ENCODE measurements around the gene SIT1.
"Not testable (repeated sequence)": the region's sequence is repeated elsewhere in the genome, so short reads cannot be mapped to it uniquely, and the experiment has no call there.

Gene SIT1

DNA sequence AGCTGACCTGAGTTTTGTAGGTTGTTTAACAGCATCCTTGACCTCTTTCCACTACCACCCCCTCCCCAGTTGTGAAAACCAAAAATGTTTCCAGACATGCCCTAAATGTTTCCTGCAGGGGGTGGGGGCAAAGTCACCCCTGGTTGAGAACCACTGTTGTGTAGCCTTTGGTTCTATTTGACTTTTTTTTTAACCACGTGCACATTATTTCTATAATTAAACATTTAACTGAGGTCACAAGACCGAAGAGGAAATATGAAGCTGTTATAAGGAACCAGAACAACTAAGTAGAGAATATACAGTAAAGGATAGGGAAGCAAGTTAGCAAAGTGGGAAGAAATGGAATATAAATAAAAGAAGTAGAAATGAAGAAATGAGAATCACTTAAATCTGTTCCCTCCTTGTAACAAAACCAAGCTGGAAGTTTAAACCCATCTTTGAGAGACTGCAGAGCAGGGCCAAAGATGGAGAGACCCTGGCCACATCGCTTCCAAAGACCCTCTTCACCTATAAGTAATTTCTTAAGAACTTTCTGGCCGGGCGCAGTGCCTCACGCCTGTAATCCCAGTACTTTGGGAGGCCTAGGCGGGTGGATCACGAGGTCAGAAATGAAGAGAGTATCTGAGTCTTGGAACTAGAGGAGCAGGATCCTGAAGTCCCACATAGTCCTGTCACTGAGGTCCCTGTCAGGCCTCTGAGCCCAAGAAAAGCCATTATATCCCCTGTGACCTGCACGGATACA, 14.4 kb downstream of the SIT1 start:
- no peak for DNase-seq

DNA sequence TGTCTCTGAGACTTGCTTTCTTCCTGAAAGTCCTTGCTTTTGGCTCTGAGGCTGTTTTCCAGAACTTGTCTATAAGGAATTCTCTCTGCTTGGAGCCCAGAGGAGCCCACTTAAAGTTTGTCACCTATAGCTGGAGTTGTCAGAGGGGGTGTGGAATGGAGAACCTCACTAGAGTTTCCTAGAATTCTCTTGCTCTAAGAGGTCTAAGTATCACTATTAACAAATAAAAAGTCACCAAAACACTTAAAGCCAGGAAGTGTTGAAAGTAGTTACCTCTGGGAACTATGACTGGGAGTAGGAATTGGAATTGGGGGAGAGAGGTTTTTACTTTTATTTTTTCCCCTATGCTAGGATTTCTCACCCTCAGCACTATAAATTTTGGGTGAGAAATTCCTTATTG, 15.0 kb downstream of the SIT1 start:
- DNase-seq: no peak

DNA sequence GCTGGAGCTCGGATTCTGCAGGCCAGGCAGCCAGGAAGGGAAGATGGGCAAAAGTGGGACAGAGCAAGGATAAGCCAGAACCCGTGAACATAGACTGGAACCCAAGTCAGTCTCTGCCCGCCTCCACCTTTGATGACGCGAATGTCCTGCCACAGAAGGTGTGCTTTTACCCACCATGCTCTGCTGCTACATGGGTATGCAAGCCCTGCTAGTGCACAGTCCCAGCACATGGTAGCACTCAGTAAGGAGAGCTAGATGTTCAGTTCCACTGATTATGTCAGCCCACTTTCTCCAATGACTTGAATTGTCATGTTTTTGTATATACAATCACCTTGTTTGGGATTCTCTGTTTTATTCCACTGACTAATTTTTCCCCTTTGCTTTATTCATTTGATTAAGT, 21.1 kb downstream of the SIT1 start:
- DNase-seq: no peak

DNA sequence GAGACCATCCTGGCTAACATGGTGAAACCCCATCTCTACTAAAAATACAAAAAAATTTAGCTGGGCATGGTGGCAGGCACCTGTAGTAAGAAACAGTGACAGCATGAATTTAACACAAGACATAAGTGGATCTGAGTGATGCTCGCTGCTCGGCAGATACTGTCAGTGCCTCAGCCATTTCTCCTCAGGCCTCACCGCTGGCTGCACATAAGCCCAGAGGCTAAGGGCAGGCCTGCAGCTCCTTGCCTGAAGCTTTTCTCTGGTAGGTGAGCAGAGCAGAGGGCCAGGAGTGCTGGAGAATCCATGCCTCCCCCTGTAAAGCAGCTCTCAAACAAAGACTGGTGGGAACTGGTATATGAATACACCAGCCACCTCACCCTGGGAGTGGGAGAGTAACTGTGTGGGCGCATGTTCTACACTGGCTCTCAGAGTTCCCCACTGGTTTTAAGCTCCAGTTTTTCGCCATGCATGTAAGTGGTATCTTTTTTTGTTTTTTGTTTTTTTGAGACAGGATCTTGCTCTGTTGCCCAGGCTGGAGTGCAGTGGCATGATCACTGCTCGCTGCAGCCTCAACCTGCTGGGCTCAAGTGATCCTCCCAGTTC, 22.2 kb downstream of the SIT1 start:
- DNase-seq: no peak

DNA sequence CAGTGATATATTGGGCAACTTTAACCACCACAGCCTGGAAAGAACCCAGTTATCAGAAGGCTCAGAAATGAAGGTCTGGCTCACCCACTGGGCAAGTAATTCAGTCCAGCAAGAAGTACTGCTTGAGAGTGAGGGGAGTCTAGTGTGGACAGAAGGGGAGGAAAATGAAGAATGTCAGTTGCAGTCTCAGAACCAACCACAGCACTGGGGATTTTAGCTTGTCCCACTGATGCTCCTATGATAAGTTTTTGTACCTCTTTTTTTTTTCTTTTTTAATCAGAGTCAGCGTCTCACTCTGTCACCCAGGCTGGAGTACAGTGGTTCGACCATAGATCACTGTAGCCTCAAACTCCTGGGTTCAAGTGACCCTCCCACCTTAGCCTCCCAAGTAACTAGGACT, 23.2 kb downstream of the SIT1 start:
- DNase-seq: no peak

DNA sequence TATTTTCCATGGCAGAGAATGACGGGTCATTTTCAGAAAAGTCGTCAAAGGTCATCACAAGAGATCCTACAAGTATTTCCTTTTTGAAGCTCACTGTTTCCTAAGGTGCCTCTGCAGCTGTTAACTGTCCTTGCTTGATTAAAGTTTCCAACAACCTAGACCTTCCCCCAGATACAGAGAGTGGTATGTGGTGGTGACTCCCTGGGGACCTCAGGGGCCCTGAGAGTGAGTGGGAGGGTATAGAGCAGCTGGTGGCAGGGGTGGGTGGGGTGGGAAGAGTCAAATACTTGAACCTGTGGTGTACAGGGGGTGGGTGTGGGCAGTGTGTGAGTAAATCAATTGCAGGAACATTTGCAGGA, 31.0 kb downstream of the SIT1 start:
- DNase-seq: no peak

DNA sequence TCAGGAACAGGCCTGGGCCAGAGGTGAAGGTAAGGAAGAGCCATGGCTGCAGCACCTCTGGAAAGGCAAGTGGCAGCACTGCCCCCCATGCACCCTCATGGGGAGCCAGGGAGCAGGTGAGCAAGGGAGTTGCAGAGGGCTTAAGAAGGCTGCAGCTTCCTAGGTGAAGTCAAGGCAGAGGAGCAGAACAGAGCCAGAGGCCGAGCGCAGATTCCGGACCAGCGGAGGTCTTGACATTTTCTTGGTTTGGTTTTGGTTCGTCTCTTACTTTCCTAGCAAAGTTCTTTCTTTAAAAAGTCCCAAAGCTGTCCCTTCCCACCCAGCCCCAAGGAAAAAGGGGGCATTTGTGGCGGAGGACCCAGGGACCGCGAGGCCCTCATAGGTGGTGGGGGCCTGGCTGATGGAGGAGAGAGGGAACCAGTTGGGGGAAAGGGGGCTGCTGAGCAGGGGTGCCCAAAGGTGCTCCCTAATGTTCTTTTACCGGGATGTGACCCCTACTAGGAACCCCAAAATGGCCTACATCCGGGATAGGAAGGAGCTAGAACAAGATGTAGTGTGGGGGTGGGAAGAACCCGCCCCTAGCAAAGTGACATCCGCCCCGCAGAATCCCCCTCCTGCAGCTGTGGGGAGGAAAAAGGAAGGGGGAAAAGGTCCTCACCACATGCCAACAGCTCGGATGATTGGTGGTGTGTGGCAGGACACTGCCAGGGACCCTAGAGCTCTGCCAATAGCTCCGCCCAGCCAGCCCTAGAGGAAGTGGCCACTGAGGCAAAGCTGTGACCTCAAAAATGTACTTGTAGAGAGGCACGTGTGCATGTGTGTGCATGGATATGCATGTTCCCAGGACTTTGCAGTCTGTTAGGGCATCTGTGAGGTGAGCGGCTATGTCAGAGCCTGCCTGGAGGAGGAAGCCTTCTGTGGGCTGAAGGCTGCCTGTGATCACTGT, 31.6 kb downstream of the SIT1 start:
- no peak for DNase-seq

DNA sequence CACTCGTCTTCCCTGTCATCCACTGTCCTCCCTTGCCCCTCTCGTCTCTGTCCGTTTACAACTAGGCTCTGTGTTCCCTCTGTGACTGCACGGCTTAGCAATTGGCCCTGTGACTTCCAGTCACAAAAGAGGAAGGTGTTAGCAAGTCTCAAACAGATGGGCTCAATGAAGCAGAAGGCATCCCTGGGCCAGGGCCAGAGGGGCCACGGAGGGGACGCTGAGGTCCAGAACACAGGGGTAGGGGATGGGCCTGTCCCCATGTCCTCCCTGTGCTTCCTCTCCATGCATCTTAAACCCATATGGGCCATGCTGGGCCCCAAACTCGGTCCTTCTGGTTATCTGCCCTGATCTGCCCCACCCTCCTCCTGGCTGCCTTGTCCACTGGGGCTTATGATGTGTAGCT, 32.4 kb downstream of the SIT1 start, which contains the start of gene CD72:
Gene CD72 (minus strand): TSS at position 89 of the 403 bp plus-strand sequence. CDS start 110 bp downstream, outside the sequence.
- no peak for DNase-seq

DNA sequence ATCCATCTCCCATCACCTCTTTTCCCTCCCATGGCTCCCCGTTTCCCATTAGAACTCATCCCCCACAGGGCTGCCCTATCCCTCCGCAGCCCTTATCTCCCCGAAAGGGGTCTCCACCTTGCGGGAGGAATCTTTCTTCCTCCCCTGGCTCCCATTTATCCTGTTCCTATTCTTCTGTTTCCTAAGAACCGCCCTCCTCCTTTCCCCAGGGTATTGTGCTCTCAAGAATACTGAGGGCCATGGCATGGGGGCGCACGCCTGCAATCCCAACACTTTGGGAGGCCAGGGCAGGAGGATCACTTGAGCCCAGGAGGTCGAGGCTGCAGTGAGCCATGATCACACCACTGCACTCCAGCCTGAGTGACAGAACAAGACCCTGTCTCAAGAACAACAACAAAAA, 33.2 kb downstream of the SIT1 start:
- no peak for DNase-seq

DNA sequence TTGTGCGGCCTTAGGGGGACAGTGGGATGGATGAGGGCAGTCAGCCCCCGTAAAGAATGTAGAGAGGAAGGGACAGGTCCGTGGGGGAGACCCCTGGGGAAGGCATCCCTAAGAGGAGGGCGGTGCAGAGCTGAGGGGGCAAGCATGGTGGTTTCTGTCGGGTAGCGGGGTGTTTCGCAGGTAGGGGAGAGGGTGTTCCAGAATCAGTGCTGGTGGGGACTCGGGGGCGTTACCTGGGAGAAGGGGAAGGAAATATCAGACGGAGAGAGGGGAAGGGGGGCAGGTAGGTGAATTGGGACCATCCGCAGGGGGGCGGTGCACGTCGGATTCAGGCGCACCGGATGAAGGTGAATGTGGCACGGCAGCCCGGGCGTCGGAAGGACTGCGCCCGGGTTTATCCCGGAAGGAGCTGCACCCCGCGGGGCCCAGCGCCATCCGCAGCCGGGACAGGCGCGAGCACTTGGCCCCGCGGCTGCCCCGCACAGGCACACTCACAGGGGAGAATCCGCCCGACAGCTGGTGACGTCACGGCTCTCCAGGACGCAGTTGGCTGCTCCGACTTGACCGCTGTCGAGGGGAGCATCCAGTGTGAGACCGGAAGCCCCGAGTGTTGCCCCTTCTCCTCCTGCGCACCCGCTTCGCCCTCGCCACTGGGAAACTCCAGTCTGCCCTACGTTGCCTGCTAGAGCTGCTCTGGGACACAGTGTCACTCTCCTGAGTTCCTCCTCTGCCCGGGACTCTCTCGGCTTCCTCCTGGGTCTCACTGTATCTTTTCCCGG, 33.9 kb downstream of the SIT1 start:
- DNase-seq: peak; percentile 56

DNA sequence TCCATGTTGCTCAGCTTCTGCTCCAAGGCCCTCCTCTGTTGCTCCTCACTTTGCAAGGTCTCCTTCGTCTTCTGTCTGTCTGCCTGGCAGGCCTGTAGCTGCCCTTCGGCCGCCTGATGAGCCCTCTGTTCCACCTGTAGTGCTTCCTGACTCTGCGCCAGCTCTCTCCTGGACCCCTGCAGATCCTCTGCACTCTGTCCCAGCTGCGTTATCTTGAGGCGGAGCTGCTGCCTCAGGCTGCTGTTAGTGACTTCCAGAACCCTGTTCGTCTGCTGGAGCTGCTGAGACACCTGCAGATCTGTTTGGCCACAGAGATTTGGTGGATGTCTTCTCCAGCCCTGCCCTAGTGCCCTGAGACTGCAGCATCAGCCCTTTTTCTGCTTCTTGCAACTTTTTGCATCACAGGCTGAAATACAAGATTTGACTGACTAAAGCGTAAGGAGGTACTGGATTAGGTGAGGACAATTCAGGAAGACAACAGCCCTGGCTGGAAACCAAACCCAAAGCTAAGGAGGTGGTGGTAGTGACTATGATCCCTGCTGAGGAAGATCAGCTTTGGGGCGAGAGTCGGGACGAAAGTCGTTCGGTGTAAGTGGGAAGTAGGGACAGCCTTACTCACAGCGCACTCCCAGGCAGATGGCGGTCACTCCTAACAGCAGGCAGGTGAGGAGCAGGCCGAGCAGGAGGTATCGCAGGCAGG, 34.6 kb downstream of the SIT1 start:
- no peak for DNase-seq

DNA sequence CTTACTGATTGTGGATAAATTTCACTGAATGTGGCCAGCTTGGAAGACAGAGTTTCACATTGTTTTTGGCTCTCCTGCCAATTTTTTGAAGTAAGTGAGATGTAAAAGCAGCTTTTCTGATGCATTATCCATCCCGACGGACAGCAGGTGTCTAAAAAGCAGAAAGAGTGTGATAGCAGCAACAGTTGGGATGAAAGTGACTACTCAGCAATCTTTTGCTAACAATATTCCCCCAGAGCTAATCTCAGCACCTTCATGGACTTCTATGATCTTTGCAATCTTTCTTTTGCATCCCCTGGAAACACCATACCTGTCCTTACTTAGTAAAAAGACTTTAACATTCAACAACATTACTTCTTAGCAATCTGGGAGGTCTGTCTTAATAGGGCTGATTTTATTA, 37.9 kb downstream of the SIT1 start:
- DNase-seq: no peak

DNA sequence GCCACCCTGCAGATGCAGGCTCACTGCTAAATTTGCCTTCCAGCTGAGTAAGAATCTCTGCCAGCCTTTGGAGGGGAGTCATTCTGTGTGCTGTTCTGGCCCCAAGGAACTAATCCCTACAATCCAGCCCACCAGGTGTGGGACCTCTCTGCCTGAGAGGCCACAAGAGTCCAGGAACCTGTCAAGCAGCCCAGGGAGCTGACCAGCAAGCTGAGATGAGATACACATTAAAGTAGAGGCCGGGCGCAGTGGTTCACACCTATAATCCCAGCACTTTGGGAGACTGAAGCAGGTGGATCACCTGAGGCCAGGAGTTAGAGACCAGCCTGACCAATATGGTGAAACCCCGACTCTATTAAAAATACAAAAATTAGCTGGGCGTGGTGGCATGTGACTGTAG, 38.7 kb downstream of the SIT1 start:
- DNase-seq: not testable (repeated sequence)

DNA sequence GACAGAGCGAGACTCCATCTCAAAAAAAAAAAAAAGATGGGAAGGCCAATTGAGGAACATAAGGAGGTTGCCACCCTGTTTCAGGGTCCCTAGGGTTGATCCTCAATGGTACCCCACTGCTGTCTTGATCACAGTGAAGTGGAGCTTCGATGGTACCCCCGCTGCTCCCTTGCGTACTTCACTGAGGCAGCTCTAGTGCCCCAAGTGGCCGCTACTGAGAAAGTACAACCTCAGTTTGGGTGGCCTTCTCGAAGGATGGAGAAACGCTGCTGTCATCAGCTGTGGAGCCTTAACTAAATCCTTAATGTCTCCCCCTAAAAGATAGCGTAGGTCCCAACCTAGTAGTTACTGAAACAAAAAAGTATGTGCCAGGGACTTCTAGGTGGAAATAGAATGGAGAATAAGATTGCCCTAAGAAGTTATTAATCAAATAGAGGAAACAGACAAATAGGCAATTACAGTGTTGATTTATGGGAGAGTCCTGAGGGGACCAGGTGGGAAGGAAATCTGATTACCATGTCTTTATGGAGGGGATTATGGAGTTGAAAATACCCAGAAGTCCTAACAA, 39.4 kb downstream of the SIT1 start:
- peak; percentile 11 for DNase-seq

DNA sequence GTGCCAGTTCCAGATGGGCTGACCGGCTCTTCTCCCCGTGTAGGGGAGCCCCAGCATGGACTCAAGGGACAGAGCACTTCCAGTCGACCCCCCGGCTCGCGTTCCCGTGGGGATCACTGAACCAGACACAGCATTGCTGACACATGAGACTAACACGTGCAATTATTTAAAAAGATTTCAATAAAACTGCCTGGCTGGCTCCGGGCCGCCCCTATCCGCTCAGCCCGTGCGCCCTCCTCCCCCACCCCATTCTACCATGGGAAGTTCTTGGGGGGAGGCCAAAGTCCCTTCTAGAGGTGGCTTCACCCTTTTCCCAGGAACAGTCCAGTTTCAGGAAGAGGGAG, 40.9 kb downstream of the SIT1 start:
- DNase-seq: no peak

DNA sequence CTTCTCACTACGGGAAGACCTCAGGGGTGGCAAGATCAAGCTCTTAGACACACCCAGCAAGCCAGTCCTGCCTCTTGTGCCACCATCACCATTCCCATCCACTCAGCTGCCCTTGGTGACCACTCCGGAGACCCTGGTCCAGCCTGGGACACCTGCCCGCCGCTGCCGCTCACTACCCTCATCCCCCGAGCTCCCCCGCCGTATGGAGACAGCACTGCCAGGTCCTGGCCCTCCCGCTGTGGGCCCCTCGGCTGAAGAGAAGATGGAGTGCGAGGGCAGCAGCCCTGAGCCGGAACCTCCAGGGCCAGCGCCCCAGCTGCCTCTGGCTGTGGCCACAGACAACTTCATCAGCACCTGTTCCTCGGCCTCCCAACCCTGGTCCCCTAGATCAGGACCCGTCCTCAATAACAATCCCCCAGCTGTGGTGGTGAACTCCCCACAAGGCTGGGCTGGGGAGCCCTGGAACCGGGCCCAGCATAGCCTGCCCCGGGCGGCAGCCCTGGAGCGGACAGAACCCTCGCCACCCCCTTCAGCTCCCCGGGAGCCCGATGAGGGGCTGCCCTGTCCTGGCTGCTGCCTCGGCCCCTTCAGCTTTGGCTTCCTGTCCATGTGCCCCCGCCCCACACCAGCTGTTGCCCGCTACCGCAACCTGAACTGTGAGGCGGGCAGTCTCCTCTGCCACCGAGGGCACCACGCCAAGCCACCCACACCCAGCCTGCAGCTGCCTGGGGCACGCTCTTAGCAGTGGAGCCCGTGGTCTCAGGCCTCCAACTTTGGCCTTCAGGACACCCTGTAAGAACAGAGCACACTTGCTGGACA, 41.5 kb downstream of the SIT1 start:
- no peak for DNase-seq

DNA sequence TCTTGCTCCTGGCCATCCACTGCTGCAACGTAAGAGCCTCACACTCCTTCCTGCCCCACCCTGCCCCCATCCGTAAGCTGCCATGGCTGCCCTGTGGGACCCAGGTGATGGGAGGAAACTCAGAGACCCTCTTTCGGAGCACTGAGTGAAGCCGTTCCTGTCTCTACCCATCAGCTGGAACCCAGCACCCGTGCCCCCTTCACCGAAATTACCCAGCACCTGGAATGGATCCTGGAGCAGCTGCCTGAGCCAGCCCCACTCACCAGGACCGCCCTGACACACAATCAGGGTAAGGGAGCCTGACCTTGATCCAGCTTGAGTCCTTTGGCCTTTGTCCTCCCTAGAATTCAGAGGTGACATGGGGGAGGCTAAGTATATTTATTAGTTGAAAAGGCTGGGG, 42.5 kb downstream of the SIT1 start:
- no peak for DNase-seq

DNA sequence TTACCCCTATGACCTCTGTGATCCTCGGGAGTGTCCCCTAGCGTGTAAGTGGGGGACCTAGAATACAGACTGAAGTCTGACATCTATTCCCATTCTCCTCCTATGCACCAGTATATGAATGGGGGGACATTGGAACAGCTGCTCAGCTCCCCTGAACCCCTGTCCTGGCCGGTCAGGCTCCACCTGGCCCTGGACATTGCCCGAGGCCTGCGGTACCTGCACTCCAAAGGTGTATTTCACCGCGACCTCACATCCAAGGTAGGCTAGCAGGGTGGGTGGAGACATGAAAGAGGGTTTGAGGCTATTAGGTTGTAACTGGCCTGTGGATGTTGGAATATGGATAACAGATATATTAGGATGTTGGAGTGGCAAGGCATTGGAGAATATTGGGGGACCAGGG, 44.0 kb downstream of the SIT1 start:
- DNase-seq: no peak

DNA sequence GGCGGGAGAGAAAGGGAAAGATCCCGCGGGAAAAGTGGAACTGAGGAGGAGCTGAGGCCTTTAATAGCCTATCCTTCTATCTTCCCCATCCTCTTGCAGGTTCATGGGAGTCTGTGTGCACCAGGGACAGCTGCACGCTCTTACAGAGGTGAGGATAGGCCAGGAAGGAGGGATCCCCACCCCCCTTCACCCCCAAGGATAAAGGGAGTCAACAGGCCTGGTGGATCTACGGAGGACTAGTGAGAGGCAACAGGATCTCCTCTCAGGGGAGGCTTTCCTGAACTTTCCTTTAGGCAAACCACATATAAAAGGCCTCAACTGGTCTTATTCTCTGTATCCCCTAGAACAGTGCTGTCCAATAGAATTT, 44.6 kb downstream of the SIT1 start:
- no peak for DNase-seq

DNA sequence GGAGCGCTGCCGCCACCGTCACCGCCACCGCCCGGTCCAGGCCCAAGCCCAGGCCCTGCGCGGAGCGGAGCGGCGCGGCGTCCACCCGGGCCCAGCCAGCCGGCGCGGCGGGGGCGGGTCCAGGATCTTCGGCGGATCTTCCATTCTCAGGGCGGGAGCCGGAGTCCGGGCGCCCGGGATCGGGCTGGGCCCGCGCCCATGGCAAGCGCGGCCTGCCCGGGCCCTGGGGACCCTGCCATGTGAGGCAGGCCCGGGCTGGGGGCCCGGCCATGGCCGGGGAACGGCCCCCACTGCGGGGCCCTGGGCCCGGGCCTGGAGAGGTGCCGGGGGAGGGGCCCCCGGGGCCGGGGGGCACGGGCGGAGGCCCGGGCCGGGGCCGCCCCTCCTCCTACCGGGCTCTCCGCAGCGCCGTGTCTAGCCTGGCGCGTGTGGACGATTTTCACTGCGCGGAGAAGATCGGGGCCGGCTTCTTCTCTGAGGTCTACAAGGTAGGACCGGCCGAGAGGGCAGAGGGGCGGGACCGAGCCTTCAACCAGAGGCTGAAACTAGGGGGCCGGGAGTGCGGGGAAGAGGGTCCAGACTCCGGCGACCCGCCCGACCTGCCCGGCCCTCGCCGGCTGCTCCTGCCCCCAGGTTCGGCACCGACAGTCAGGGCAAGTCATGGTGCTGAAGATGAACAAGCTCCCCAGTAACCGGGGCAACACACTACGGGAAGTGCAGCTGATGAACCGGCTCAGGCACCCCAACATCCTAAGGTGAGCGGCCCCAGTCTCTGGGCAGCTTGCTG, 45.2 kb downstream of the SIT1 start:
- peak; percentile 9 for DNase-seq

All from effector CD8-positive, alpha-beta T cell (primary cell).